ENCODE data around the gene PARD3B. TPM values are rescaled to one million over a fixed set of nuclear protein-coding genes. Genes with fewer than 3 reads are reported as not detected.

Gene PARD3B
- total RNA-seq, 4 donors from 2014 or later, result 32.6 to 65.7 (median 38.6) TPM

- in situ Hi-C loops (cut with MboI; ENCODE audit: low pct_ligation_motif_present in 1 of 4, low pct_unique_long_range_greater_than_20kb in 1 of 4, low sequenced_read_pairs in 3 of 4), result no loop called here
- WGBS, 2 donors (ENCODE audit: low coverage in 1 of 2), result 89 to 94% methylated on average over 2 of the region's 2 CpGs
- peaks cover 0 to 13% (median 3%) of the 10 kb centered on the region in 4 donors for H3K4me1 ChIP-seq
- H3K36me3 ChIP-seq, result no peaks in the 10 kb centered on the region
- TF ChIP-seq CTCF (IDR thresholded peaks at IDR 0.05) (no peak), EP300 (IDR thresholded peaks at IDR 0.05; ENCODE audit: low read depth) (no peak), POLR2AphosphoS5 (IDR thresholded peaks at IDR 0.05) (no peak), POLR2A (IDR thresholded peaks at IDR 0.05) (no peak)
- no peaks in the 10 kb centered on the region for H3K9me3 ChIP-seq
- no peak overlapping the region for H3K27ac ChIP-seq
- H3K27me3 ChIP-seq, result no peaks in the 10 kb centered on the region
- no peak overlapping the region for H3K4me3 ChIP-seq
- intact Hi-C loops (cut with DNase I; ENCODE audit: low total_unique reads), result no loop called here
- no peak for DNase-seq
Observed at GRCh38 chr2:205510345-205510744, 965.1 kb downstream of the PARD3B start.

DNA sequence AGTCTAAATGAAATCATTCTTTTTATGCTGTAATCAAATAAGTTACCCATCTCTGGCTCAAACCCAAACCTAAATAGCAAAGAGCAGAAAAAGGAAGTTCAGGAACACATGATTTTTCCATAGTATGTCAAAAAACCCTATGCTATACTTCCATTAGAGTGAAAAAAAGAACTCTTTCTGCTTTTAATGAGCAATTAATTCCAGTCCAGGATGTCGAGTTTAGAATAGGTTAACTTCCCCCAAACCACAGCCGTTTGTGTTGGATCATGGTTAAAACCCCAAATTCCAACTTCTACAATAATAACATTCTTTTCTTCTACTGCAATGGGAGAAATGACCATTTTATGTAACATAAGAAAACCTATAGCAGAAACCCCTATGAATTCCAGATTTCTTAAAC, 965.9 kb downstream of the PARD3B start:
- Histone ChIP-seq H3K9me3 (no peaks in the 10 kb centered on the region), H3K4me3 (no peak overlapping the region), H3K36me3 (no peaks in the 10 kb centered on the region), H3K4me1 (peaks cover 0 to 10% (median 0%) of the 10 kb centered on the region in 4 donors), H3K27ac (no peak overlapping the region), H3K27me3 (no peaks in the 10 kb centered on the region)
- in situ Hi-C loops (cut with MboI; ENCODE audit: low pct_ligation_motif_present in 1 of 4, low pct_unique_long_range_greater_than_20kb in 1 of 4, low sequenced_read_pairs in 3 of 4), result no loop called here
- intact Hi-C loops (cut with DNase I; ENCODE audit: low total_unique reads), result no loop called here
- no peak for TF ChIP-seq POLR2AphosphoS5 (IDR thresholded peaks at IDR 0.05)
- no peak for TF ChIP-seq EP300 (IDR thresholded peaks at IDR 0.05; ENCODE audit: low read depth)
- TF ChIP-seq POLR2A (IDR thresholded peaks at IDR 0.05), result no peak
- no peak for TF ChIP-seq CTCF (IDR thresholded peaks at IDR 0.05)
- DNase-seq, result no peak
- WGBS, 2 donors (ENCODE audit: low coverage in 1 of 2), result 57% methylated on average over 2 of the region's 2 CpGs; no CpG with 5 or more reads in 1 of the 2 donors

DNA sequence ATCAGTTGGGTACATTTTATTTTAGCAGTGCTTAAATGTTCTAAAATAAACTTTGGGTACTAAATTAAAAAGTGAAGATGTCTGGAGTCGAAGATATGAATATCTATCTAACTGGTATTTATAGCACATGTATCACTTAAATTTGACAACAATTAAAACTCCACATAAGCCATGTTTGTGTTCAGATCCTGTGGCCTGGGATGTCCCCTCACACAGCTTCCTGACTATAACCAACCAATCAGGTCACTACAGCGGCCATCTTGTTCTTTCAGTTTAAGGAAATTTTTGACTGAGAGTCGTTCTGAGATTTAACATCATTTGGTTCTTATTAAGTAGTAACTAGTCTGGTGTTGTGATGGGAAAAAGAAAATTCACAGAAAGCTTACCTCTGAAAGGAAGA, 966.4 kb downstream of the PARD3B start:
- Histone ChIP-seq H3K4me3 (no peak overlapping the region), H3K27me3 (no peaks in the 10 kb centered on the region), H3K36me3 (no peaks in the 10 kb centered on the region), H3K4me1 (peaks cover 0 to 10% (median 0%) of the 10 kb centered on the region in 4 donors), H3K9me3 (no peaks in the 10 kb centered on the region), H3K27ac (no peak overlapping the region)
- WGBS, 2 donors (ENCODE audit: low coverage in 1 of 2), result 86% methylated on average over 1 to 3 of the region's 3 CpGs
- TF ChIP-seq CTCF (IDR thresholded peaks at IDR 0.05) (no peak), EP300 (IDR thresholded peaks at IDR 0.05; ENCODE audit: low read depth) (no peak), POLR2A (IDR thresholded peaks at IDR 0.05) (no peak), POLR2AphosphoS5 (IDR thresholded peaks at IDR 0.05) (no peak)
- intact Hi-C loops (cut with DNase I; ENCODE audit: low total_unique reads) (no loop called here), in situ Hi-C loops (cut with MboI; ENCODE audit: low pct_ligation_motif_present in 1 of 4, low pct_unique_long_range_greater_than_20kb in 1 of 4, low sequenced_read_pairs in 3 of 4) (no loop called here)
- DNase-seq, result no peak

GRCh38 chr2:205520311-205520710, 975.0 kb downstream of the PARD3B start:
- no peak for DNase-seq
- no peaks in the 10 kb centered on the region for H3K27me3 ChIP-seq
- intact Hi-C loops (cut with DNase I; ENCODE audit: low total_unique reads) (no loop called here), in situ Hi-C loops (cut with MboI; ENCODE audit: low pct_ligation_motif_present in 1 of 4, low pct_unique_long_range_greater_than_20kb in 1 of 4, low sequenced_read_pairs in 3 of 4) (no loop called here)
- H3K36me3 ChIP-seq, result no peaks in the 10 kb centered on the region
- TF ChIP-seq EP300 (IDR thresholded peaks at IDR 0.05; ENCODE audit: low read depth) (no peak), CTCF (IDR thresholded peaks at IDR 0.05) (no peak), POLR2A (IDR thresholded peaks at IDR 0.05) (no peak), POLR2AphosphoS5 (IDR thresholded peaks at IDR 0.05) (no peak)
- 83% methylated on average over 4 of the region's 4 CpGs; no CpG with 5 or more reads in 1 of the 2 donors for WGBS, 2 donors (ENCODE audit: low coverage in 1 of 2)
- H3K4me3 ChIP-seq, result no peak overlapping the region
- no peak overlapping the region for H3K27ac ChIP-seq
- H3K4me1 ChIP-seq, result peaks cover 0 to 6% (median 2%) of the 10 kb centered on the region in 4 donors
- H3K9me3 ChIP-seq, result peaks cover 6 to 9% of the 10 kb centered on the region in 2 donors

Measured in transverse colon (tissue), 4 donors.